CD14-positive monocyte (primary cell): ENCODE measurements around the gene RPS28. TPM values are rescaled to one million over a fixed set of nuclear protein-coding genes. Genes with fewer than 3 reads are reported as not detected.

Experiments
- DNase-seq, 3 donors: peaks; one replicate each; pipeline ENCODE4 v3.0.0-alpha.2; 2011 to 2022
- H2AFZ ChIP-seq: 2 replicates; pipeline ENCODE4 v1.6.0; 2012; ENCODE audit warnings: mild to moderate bottlenecking, low read depth, low read length, inconsistent platforms; ENCODE audit not compliant: insufficient read depth, poor library complexity, severe bottlenecking
- H3K27ac ChIP-seq, 2 donors: 1 replicate in 1 of 2; 2 replicates in 1 of 2; pipeline ENCODE4 v1.5.1; 2012 to 2013; ENCODE audit warnings: low read length in 2 of 2, control low read depth in 1 of 2, inconsistent platforms in 1 of 2, low read depth in 1 of 2, mild to moderate bottlenecking in 1 of 2
- H3K27me3 ChIP-seq, 2 donors: one replicate each; pipeline versions ENCODE4 v1.6.0 to v1.6.1; 2011 to 2013; ENCODE audit warnings: low read length in 2 of 2; ENCODE audit not compliant: control insufficient read depth in 2 of 2, insufficient read depth in 2 of 2
- H3K36me3 ChIP-seq, 2 donors: replicated peaks in 1 of 2; 1 replicate in 1 of 2; 2 replicates in 1 of 2; pipeline versions ENCODE4 v1.5.1 to v1.6.1; 2012 to 2013; ENCODE audit warnings: low read length in 2 of 2, control low read depth in 1 of 2, inconsistent platforms in 1 of 2, mild to moderate bottlenecking in 1 of 2; ENCODE audit not compliant: insufficient read depth in 2 of 2, control insufficient read depth in 1 of 2
- H3K4me1 ChIP-seq, 2 donors: 1 replicate in 1 of 2; 2 replicates in 1 of 2; pipeline versions ENCODE4 v1.5.1 to v1.6.1; 2012 to 2013; ENCODE audit warnings: low read length in 2 of 2, control low read depth in 1 of 2, inconsistent platforms in 1 of 2, mild to moderate bottlenecking in 1 of 2, moderate library complexity in 1 of 2; ENCODE audit not compliant: insufficient read depth in 2 of 2, control insufficient read depth in 1 of 2
- H3K4me2 ChIP-seq: replicated peaks from 2 replicates; pipeline ENCODE3; 2012; ENCODE audit warnings: low read length, moderate library complexity, mild to moderate bottlenecking; ENCODE audit not compliant: poor library complexity, severe bottlenecking; ENCODE audit errors: extremely low read depth
- H3K4me3 ChIP-seq, 3 experiments: fragments of 200-600 bp in 1 of 3; sonication (generic) in 1 of 3; replicated peaks in 1 of 3; 1 replicate in 2 of 3; 2 replicates in 1 of 3; pipeline ENCODE4 v1.5.1; 2011 to 2013; ENCODE audit warnings: low read length in 3 of 3, mild to moderate bottlenecking in 3 of 3, control low read depth in 2 of 3, low read depth in 2 of 3, inconsistent platforms in 1 of 3, moderate library complexity in 1 of 3
- H3K79me2 ChIP-seq: 2 replicates; pipeline ENCODE4 v1.6.0; 2012; ENCODE audit warnings: mild to moderate bottlenecking, control low read depth, inconsistent platforms, low read length, moderate library complexity; ENCODE audit not compliant: insufficient read depth
- H3K9ac ChIP-seq: 2 replicates; pipeline ENCODE4 v1.6.0; 2017; ENCODE audit warnings: low read length, mild to moderate bottlenecking; ENCODE audit not compliant: insufficient read depth, poor library complexity, severe bottlenecking
- H3K9me3 ChIP-seq, 2 donors: replicated peaks in 1 of 2; 1 replicate in 1 of 2; 2 replicates in 1 of 2; pipeline versions ENCODE4 v1.5.1 to v1.6.1; 2012 to 2013; ENCODE audit warnings: low read length in 2 of 2, control low read depth in 1 of 2; ENCODE audit not compliant: control insufficient read depth in 1 of 2, insufficient read depth in 1 of 2
- H4K20me1 ChIP-seq: 2 replicates; pipeline ENCODE4 v1.6.0; 2012; ENCODE audit warnings: mild to moderate bottlenecking, low read length, control low read depth, moderate library complexity; ENCODE audit not compliant: insufficient read depth
- H3K27ac Mint-ChIP-seq, 7 donors: one replicate each; pipeline ENCODE4 v1.8.0; 2020; ENCODE audit warnings: mild to moderate bottlenecking in 7 of 7, mixed read lengths in 7 of 7, moderate library complexity in 6 of 7, inconsistent platforms in 2 of 7
- H3K27me3 Mint-ChIP-seq, 3 donors: one replicate each; pipeline ENCODE4 v1.8.0; 2021 to 2022; ENCODE audit warnings: low read depth in 3 of 3, mild to moderate bottlenecking in 3 of 3, mixed read lengths in 3 of 3, moderate library complexity in 3 of 3, inconsistent platforms in 1 of 3
- H3K36me3 Mint-ChIP-seq, 2 donors: one replicate each; pipeline ENCODE4 v1.8.0; 2020; ENCODE audit warnings: mixed read lengths in 2 of 2, inconsistent platforms in 1 of 2, mild to moderate bottlenecking in 1 of 2
- H3K4me1 Mint-ChIP-seq: one replicate; pipeline ENCODE4 v1.8.0; 2020; ENCODE audit warnings: mild to moderate bottlenecking, mixed read lengths
- H3K4me3 Mint-ChIP-seq, 2 donors: one replicate each; pipeline ENCODE4 v1.8.0; 2020; ENCODE audit warnings: mild to moderate bottlenecking in 2 of 2, mixed read lengths in 2 of 2, moderate library complexity in 1 of 2
- H3K9me3 Mint-ChIP-seq, 7 donors: one replicate each; pipeline ENCODE4 v1.8.0; 2020 to 2022; ENCODE audit warnings: mixed read lengths in 7 of 7, mild to moderate bottlenecking in 6 of 7, moderate library complexity in 6 of 7, inconsistent platforms in 2 of 7
- CTCF ChIP-seq: fragments of 200-600 bp; IDR thresholded peaks from one replicate; pipeline ENCODE4 v1.8.0; 2022; ENCODE audit warnings: antibody characterized with exemption, mild to moderate bottlenecking
- WGBS: methylation state at CpG from one replicate; pipeline ENCODE4 v1.1.5; 2013; ENCODE audit warnings: missing lambda C conversion rate; ENCODE audit not compliant: insufficient coverage; 5-methylcytosine and 5-hydroxymethylcytosine counted together
- intact Hi-C, 2 donors: fragments of 100-400 bp; cut with micrococcal nuclease; formaldehyde crosslinking; loops; one replicate each; pipeline versions ENCODE4 v1.15.0 to v1.15.1; 2023
- polyA plus RNA-seq, 3 donors: library from polyadenylated mRNA; depleted of rRNA in 1 of 3; unstranded in 2 of 3; stranded (reverse) in 1 of 3; fragments of 300-500 nt in 2 of 3; fragments of >200 nt in 1 of 3; fragmentation: Illumina TruSeq in 2 of 3; gene quantifications; 1 replicate in 2 of 3; 2 replicates in 1 of 3; pipeline ENCODE4 v1.2.3, GENCODE V29; 2012 to 2021

Gene RPS28
- polyA plus RNA-seq, 3 donors = 539 to 1,104 (median 984) TPM

- no peak for TF ChIP-seq CTCF
- Mint-ChIP-seq H3K9me3 (peaks cover 0 to 13% (median 4%) of the 10 kb centered on the region in 7 donors), H3K4me1 (peaks cover 22% of the 10 kb centered on the region), H3K4me3 (peak overlapping the region in 1 of 2 donors; percentile 69), H3K36me3 (peaks cover 0 to 1% of the 10 kb centered on the region in 2 donors), H3K27me3 (peaks cover 58 to 67% (median 61%) of the 10 kb centered on the region in 3 donors), H3K27ac (peak overlapping the region in 1 of 7 donors; percentile 57)
- Histone ChIP-seq H3K36me3 (no peaks in the 10 kb centered on the region), H2AFZ (no peak overlapping the region), H3K4me3 (no peak overlapping the region), H3K79me2 (no peaks in the 10 kb centered on the region), H3K4me2 (no peak overlapping the region), H3K27me3 (peaks cover 12 to 48% of the 10 kb centered on the region in 2 donors), H3K9me3 (peaks cover 0 to 13% of the 10 kb centered on the region in 2 donors), H3K27ac (no peak overlapping the region), H4K20me1 (no peaks in the 10 kb centered on the region), H3K4me1 (peaks cover 13 to 15% of the 10 kb centered on the region in 2 donors), H3K9ac (no peak overlapping the region)
- DNase-seq = no peak
- intact Hi-C loops = no loop called here
- 16% methylated on average over 17 of the region's 23 CpGs for WGBS
Measured at GRCh38 chr19:8367327-8368001, 46.2 kb downstream of the RPS28 start.

GRCh38 chr19:8370176-8371010 is 49.1 kb downstream of the RPS28 start:
- H4K20me1 ChIP-seq = no peaks in the 10 kb centered on the region
- H3K4me3 ChIP-seq = no peak overlapping the region
- Mint-ChIP-seq H3K27me3 (peaks cover 32 to 38% (median 34%) of the 10 kb centered on the region in 3 donors), H3K4me3 (no peak overlapping the region), H3K27ac (peak overlapping the region in 1 of 7 donors; percentile 36), H3K9me3 (peaks cover 0 to 6% (median 2%) of the 10 kb centered on the region in 7 donors), H3K36me3 (peaks cover 6 to 13% of the 10 kb centered on the region in 2 donors), H3K4me1 (peaks cover 7% of the 10 kb centered on the region)
- no peak for DNase-seq
- H3K79me2 ChIP-seq = no peaks in the 10 kb centered on the region
- WGBS = 95% methylated on average over 10 of the region's 19 CpGs
- no peak for TF ChIP-seq CTCF
- H3K9ac ChIP-seq = no peak overlapping the region
- intact Hi-C loops = no loop called here
- peaks cover 0 to 3% of the 10 kb centered on the region in 2 donors for H3K4me1 ChIP-seq
- no peaks in the 10 kb centered on the region for H3K36me3 ChIP-seq
- H3K27me3 ChIP-seq = peaks cover 0 to 22% of the 10 kb centered on the region in 2 donors
- H3K27ac ChIP-seq = no peak overlapping the region
- no peak overlapping the region for H3K4me2 ChIP-seq
- no peaks in the 10 kb centered on the region for H3K9me3 ChIP-seq
- H2AFZ ChIP-seq = no peak overlapping the region
